ENCODE measurements around the gene CTF1.

The CTF1 gene

DNA sequence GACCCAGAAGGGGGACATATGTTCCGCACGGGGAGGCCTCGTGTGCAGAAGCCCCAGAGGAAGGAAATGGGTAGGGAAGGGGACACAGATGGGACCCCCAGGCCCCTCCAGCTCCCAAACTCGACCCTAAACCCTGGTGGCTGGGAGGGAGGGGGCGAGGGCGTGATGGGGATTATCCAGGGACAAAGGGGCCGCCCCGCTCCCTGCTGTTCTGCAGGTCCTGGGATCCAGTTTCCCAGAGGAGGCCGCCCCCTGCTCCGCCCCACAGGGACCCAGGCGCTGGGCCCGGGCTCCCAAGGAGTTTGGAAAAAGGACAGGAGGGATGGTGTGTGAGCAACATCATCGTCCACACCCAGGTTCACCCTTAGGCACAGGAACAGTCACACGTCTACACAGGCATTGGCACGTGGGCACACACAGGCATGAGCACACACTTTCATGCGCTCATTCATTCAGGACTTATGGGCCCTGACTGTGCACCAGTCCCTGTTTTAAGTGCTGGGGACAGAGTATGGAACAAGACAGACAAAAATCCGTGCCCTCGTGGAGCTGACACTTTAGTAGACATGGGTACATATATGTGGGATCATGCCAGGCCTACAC lies 14.1 kb downstream of the CTF1 start:
- DNase-seq (ENCODE audit: low read depth) = no peak

DNA sequence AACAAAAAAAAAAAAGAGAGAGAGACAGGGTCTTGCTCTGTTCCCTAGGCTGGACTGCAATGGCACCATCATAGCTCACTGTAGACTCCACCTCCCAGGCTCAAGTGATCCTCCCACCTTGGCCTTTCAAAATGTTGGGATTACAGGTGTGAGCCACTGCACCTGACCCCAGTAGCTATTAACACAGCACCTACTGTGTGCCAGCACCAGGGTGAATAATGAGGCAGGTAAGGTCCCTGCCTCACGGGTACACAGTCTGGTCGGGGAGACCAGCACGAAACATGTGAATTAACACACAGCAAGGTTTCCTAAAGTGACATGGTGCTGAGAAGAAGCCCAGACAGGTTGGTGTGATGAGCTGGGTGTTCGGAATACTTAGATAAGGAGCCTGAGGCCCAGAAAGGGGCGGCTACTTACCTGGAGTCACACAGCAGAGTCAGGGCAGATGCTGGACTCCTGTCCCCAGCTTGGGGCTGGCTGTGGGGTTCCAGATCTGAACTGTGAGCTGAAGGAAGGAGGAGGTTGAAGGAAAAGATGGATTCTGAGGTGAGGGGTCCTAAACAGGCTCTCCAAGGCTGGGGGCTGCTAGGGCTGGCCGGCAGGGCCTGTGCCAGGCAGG lies 16.5 kb downstream of the CTF1 start:
- no peak for DNase-seq (ENCODE audit: low read depth)

DNA sequence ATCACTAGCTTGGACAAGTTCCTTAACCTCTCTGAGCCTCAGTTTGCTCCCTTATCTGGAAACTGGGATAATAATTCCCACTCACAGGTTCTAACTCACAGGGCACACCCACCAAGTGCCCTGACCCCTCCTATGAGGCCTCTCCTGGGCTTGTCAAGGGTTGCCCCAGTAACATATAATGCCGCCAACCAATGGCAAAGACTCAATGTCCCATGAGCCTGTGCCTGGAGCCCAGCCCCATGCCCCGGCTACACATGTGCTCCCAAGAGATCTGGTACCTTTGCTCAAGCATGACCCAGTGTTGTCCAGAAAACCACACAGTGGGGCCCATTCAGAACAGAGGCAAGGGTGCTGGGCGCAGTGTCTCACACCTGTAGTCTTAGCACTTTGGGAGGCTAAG lies 18.4 kb downstream of the CTF1 start:
- no peak for DNase-seq (ENCODE audit: low read depth)

DNA sequence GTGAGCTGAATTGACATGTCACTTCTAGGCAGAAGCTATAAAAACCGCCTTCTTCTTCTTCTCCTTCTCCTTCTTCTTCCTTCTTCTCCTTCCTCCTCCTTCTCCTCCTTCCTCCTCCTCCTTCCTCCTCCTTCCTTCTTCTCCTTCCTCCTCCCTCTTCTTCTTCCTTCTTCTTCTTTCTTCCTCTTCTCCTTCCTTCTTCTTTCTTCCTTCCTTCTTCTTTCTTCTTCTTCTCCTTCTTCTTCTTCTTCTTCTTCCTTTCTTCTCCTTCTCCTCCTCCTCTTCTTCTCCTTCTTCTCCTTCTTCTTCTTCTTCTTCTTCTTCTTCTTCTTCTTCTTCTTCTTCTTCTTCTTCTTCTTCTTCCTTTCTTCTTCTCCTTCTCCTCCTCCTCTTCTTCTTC lies 22.2 kb downstream of the CTF1 start:
- DNase-seq (ENCODE audit: low read depth) = no peak

DNA sequence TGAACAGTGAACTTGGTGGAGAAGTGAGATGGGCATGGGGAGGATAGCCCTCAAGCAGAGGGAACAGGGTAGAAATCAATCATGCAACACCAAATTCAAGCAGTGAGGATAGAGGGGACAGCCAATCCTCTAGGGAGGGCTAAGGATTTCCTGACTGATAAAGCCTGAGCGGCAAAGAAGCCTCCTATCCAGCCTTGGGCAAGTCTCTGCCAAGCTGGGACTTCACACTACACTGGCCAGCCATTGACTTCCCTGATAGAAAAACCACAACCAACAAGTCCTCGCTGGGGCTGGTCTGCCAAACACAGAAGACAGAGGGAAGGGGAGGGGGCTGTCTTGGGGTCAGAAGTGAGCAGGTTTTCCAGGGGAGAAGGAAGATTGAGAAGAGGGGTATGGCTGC lies 24.5 kb downstream of the CTF1 start:
- no peak for DNase-seq (ENCODE audit: low read depth)

DNA sequence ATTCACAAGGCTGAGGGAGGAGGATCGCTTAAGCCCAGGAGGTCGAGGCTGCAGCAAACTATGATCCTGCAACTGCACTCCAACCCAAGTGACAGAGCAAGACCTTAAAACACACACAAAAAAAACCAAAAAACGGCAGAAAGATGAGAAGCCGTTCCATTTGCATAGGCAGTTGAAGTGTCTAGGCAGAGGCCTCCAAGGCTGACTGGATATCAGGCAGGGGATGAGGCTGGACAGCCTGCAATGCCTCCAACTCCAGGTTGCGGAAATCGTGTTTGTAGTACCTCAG lies 25.0 kb downstream of the CTF1 start:
- no peak for DNase-seq (ENCODE audit: low read depth)

DNA sequence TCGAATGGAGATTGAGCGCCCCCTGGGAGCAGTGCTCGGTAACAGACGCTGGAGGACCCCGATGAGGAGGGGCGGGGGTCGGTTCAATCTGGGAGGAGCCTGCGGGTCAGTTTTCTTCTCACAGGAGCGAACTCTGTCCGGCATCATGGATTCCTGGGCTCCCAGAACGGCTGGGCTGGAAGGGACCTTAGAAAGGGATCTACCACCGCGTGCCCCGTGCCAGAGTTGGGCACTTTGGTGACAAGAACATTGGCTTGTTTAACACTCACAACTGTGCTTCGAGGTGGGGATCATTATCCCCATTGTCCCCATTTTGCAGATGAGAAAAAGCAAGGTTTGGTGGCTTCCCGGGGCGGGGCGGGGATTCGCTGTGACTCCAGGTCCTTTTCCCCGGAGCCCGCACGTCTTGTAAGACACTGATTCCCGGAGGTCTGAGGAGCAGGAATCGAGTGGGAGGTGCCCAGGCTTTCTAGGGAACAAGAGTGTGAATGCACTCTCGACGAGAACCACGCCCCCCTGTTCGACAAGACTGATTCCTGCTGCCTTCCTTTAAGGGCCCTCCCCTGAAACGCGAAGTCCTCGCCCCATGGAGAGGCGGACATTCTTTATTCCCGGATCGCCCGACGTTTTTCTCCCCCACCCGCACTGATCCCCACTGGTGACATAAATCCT lies 25.5 kb downstream of the CTF1 start:
- peak; percentile 77 for DNase-seq (ENCODE audit: low read depth)

DNA sequence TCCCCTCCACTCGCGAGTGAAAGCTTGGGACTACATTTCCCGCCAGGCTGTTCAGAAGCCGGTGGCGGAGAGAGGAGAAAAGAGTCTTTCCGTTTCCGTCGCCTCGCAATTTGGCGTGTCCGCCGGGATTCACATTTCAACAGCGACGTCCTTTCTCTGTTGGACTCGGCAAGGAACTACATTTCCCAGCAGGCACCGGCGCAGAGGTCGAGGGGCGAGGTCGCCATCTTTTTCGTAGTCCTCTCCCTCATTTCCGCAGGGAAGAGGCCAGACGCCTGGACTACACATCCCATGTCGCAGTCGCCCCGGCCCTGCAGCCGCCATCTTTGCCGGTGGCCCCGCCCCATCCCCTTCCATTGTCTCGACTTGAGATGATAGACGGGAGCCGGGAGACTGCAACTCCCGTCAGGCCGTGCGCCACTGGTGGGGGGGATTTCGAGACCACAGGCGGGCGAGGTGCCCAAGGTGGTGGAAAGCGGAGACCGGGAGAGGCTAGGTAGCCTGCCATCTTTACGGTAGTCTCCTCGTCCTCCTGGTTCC lies 26.1 kb downstream of the CTF1 start:
- DNase-seq (ENCODE audit: low read depth) = peak; percentile 99

DNA sequence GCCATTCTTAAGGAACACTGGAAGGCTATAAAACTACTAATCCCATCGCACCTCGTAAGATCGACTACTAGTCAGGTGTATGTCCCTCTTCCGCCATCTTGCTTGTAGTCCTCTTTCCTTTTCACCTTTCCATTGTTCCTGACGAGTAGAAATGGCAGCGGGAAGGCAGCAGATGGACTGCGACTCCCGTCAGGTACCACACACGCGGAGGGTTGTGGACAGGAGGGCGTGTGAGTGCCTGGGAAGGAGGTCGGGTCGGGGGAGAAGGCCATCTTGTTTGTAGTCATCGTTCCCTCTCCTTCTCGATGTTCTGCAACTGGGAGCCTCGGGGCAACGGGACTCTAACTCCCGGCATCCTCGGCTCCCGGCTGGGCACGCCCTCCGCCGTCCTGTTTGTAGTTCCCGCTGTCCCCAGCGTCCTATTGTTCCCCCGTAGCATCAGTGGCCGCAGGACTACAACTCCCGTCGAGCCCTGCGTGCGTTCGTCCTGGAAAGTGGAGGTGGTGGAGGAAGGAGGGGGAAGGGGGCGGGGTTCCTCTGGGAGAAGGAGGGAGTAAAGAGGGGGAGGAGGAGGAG lies 26.6 kb downstream of the CTF1 start:
- DNase-seq (ENCODE audit: low read depth) = peak; percentile 94

DNA sequence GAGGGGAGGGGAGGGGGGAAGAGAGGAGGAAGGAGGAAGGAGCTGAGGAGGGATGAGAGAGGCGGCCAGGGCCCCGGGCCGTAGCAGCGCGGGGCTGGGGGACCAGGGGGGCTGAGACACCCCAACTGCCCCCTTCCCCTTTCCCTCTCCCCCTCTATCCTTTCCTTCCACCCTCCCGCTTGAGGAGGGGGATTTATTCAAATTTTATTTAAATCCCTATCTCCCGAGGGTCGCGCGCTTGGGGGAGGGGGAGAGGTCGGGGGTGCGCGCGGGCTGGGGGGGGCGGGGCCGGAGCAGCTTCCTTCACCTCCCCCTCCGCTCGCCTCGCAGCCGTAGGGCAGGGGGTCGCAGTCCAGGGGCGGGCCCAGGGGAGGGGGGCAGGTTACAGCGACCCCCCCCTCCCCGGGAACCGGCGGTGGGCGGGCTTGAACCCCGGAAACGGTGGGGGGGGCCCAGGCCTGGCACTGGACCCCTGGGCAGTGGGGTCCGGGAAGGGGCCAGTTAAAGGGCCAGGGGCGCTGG lies 27.2 kb downstream of the CTF1 start, which contains the start of gene FBXL19:
FBXL19 (plus strand) TSS at position 19 of the 522 bp plus-strand sequence. CDS start 2,183 bp downstream, outside the sequence.
- DNase-seq (ENCODE audit: low read depth) = no peak

DNA sequence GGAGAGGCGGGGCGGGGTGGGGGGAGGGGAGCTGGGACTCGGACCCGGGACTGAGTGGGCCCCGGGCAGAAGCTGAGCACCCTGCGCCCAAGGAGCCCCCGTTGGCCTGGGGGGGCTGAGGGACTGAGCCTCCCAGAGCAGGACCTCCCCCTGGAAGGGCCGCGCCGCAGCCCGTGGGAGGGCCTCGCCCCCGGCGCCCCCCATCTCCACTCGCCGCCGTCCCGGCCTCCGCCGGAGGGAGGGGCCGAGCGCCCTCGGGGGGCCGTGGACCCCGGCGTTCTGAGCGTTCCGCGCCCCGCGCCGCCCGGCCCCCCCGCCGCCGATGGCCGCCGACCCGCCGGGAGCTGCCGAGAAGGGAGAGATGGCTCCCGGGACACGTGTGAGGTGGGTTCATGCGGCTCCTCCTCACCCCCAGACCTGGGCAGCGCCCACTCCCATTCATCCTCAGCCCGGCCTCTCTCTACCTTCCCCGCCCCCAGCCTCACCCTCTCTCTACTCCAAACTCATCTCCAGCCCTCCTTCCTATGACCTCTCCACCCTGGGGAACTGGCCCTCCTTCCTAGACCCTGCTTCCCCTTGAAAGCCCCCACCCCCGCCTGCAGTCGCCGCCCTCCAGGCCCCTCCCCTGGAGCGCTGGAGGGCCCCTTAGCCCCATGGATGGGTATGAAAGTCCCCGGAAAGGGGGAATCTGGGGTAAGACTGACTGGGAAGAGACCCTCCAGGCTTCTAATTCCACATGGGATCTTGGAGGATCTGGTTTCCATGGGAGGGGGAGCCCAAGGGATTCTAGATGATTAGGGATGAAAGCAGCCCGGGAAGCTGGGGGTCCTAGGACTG lies 27.9 kb downstream of the CTF1 start:
- DNase-seq (ENCODE audit: low read depth) = no peak

DNA sequence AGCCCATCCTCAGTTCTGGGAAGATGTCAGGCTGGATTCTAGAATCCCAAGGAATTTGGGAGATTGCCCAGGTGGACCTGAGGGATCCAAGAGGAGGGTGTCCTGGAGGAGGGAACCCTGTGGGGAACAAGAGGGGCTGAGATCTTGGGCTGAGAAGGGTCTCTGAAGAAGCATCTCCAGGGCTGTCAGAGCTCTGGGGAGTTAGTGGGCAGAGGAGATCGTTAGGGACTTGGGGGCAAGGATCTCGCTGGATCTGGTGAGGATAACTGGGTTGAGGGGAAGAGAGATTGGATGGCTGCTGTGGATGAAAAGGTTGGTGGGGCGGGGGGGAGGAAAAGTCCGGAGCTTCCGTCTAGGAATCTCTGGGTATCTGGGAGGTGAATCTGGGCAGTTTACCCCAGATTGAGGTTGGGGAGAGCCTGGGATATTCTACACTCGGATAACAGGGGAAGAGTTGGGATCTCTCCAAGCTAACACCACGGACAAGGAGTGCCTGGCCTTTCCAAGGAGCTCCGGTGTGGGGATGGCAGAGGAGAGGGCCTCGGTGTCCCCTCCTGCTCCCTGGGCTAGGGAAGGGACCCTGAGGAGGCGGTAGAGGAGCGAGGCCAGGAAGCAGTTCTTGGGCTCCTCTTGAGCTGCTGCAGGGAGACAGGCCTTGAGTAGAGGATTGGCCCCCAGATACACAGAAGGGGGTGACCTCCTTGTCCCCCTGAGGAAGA lies 28.7 kb downstream of the CTF1 start:
- no peak for DNase-seq (ENCODE audit: low read depth)

DNA sequence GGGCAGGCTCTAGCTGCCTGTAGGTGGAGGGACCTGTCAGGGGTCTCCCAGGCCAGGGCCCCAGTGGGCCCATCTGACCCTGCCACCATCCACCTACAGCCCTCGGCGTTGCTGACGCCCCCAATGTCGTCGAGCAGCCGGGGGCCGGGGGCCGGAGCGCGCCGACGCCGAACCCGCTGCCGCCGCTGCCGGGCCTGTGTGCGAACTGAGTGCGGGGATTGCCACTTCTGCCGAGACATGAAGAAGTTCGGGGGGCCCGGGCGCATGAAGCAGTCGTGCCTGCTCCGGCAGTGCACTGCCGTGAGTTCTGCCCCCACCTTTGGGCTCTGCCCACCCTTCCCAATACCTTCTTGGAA lies 29.2 kb downstream of the CTF1 start:
- DNase-seq (ENCODE audit: low read depth) = no peak

DNA sequence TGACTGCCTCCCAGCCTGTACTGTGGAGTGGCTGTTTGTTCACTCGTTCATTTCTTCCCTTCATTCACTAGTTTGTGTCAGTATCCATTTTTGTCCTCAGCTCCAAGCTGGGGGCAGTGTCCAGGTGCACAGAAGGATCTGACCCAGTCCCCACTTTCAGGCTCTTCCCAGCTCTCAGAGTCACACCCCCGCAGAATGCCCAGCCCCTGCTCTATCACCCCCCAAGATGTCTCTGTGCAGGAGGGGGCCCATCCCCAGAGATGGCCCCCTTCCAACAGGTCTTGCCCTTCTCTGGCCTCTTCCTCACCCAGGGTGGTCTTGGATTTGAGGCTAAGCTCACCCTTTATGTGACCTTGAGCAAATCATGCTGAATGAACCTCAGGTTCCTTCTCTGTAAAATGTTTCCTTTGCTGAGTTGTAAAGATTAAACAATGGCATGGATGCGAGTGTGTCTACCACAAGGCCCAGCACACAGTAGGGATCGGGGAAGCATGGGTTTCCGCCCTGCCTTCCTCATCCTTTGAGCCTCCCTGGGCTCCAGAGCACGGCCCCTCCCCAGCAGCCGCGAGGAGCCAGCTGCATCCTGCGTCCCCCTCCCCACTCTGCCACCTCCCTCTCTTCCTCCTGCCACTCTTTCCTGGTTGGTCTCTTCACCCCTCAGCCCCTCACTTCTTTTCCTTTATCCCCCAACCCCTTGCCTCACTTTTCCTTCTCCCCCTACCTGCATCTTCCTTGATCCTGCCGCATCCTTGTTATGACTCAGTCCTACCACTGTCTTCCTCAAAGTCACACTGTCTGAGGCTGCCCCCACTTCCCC lies 29.8 kb downstream of the CTF1 start:
- DNase-seq (ENCODE audit: low read depth) = no peak

DNA sequence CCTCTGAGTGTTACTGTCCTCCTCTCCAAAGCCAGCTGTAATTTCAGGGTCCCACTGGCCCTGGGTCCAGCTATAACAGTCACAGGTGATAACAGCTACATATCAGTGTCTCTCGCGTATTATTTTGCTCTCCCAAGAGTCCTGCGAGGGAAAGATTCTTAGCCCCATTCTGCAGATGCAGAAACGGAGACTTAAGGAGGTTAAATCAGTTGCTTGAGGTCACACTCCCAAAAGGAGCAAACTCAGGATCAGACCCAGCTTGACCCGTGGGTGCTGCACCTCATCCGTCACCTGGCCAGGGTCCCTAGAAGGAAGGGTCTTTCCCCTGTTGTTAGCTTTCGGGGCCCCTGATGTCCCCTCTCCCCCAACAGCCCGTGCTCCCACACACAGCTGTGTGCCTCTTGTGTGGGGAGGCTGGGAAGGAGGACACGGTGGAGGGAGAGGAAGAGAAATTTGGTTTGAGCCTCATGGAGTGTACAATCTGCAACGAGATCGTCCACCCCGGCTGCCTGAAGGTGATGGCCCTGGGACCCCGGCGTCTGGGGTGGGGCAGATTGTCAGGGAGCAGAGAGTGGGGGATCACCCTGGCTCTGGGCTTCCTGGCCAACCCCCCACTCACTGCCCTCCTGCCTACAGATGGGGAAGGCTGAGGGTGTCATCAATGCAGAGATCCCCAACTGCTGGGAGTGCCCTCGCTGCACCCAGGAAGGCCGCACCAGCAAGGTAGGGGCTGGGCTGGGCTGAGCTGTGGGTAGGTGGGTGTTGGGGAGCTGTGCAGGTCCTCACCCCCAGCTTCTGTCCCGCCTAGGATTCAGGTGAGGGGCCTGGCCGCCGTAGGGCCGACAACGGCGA lies 30.7 kb downstream of the CTF1 start:
- DNase-seq (ENCODE audit: low read depth) = no peak

DNA sequence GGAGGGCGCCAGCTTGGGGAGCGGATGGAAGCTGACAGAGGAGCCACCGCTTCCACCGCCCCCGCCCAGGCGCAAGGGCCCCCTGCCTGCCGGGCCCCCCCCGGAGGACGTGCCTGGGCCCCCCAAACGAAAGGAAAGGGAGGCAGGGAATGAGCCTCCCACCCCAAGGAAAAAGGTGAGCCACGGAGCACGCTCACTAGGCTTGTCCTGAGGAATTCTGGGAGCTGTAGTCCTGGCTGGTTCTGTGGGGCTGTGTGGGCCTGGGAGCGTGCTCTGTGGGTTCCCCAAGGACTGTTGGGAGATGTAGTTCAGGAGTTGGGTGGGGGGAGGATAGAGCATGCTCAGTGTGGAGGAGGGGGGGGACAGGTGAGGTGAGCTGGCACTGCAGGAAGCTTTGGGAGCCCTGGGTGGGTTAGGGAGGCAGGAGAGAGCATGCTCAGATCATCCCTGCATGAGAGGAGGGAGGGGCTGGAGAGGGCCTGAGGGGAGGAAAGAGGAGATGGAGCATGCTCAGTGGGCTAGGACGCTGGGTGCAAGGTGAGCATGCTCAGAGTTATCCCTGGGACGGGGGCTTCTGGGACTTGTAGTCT lies 31.5 kb downstream of the CTF1 start:
- DNase-seq (ENCODE audit: low read depth) = peak; percentile 46

DNA sequence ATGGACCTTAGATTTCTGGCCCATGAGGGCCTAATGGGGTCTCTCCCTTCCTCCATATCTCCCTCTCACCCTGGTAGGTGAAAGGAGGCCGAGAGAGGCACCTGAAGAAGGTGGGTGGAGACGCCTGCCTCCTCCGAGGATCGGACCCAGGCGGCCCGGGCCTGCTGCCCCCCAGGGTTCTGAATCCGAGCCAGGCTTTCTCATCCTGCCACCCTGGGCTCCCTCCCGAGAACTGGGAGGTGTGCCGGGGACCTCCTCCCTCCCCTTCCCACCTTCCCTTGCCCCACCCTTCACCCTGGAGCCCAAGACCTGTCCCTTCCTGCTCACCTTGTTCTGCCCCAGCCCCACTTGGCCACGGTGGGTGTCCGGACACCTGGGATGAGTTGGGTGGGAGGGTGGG lies 32.0 kb downstream of the CTF1 start:
- no peak for DNase-seq (ENCODE audit: low read depth)

DNA sequence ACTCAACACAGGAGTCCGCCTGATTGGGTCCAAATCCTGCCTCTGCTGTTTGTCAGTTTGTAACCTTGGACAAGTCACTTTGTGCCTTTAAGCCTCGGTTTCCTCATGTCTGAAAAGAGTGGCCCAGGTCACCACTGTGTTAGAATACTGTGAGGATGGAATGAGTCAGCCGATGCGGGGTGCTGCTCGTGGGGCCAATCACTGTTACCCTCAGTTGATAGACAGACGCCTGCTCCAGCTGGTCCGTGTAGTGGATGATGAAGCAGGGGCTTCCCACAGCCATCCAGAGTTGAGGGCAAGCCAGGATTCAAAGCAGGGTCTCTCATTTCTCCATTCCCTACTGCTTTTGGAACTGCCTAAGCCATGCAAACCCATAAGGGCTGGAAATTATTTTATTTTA lies 32.8 kb downstream of the CTF1 start:
- no peak for DNase-seq (ENCODE audit: low read depth)

DNA sequence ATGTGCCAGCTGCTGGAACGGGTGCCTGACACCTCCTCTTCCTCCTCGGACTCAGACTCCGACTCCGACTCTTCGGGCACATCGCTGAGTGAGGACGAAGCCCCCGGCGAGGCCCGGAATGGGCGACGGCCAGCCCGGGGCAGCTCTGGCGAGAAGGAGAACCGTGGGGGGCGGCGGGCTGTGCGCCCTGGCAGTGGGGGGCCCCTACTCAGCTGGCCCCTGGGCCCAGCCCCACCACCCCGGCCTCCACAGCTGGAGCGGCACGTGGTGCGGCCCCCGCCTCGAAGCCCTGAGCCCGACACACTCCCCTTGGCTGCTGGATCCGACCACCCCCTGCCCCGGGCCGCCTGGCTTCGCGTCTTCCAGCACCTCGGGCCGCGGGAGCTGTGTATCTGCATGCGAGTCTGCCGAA lies 33.8 kb downstream of the CTF1 start:
- DNase-seq (ENCODE audit: low read depth) = no peak
